Trophoblast cell (in vitro differentiated cells and primary cell): Measurements from ENCODE around the gene VASH1.

Experiments
- DNase-seq, 2 donors: peaks; one replicate each; pipeline ENCODE4 v3.0.0-alpha.2; 2016
- H2AFZ ChIP-seq: 2 replicates; pipeline ENCODE4 v1.6.1; 2013; ENCODE audit warnings: low read length, moderate library complexity, mild to moderate bottlenecking; ENCODE audit not compliant: insufficient read depth, poor library complexity
- H2AK5ac ChIP-seq: 2 replicates; pipeline ENCODE4 v1.6.1; 2013; ENCODE audit warnings: mild to moderate bottlenecking, low read length
- H2BK120ac ChIP-seq: 2 replicates; pipeline ENCODE4 v1.6.1; 2013; ENCODE audit warnings: low read length, mild to moderate bottlenecking, moderate library complexity; ENCODE audit not compliant: insufficient read depth, poor library complexity
- H2BK12ac ChIP-seq: 2 replicates; pipeline ENCODE4 v1.6.1; 2013; ENCODE audit warnings: mild to moderate bottlenecking, low read length, moderate library complexity
- H2BK5ac ChIP-seq: 2 replicates; pipeline ENCODE4 v1.6.1; 2013; ENCODE audit warnings: low read length, low read depth, moderate library complexity, mild to moderate bottlenecking; ENCODE audit not compliant: poor library complexity
- H3K14ac ChIP-seq: 2 replicates; pipeline ENCODE4 v1.6.1; 2013; ENCODE audit warnings: mild to moderate bottlenecking, low read length
- H3K18ac ChIP-seq: 2 replicates; pipeline ENCODE4 v1.6.1; 2013; ENCODE audit warnings: mild to moderate bottlenecking, low read length
- H3K23ac ChIP-seq: 2 replicates; pipeline ENCODE4 v1.6.1; 2013; ENCODE audit warnings: low read length
- H3K27ac ChIP-seq: 2 replicates; pipeline ENCODE4 v1.5.1; 2013; ENCODE audit warnings: low read depth, mild to moderate bottlenecking, inconsistent platforms, low read length, moderate library complexity
- H3K27me3 ChIP-seq: 2 replicates; pipeline ENCODE4 v1.6.1; 2013; ENCODE audit warnings: inconsistent platforms, mild to moderate bottlenecking, low read length, moderate library complexity; ENCODE audit not compliant: insufficient read depth
- H3K36me3 ChIP-seq, 2 experiments: 1 replicate in 1 of 2; 2 replicates in 1 of 2; pipeline ENCODE4 v1.6.1; 2013; ENCODE audit warnings: low read length in 2 of 2, mild to moderate bottlenecking in 2 of 2, moderate library complexity in 1 of 2; ENCODE audit not compliant: insufficient read depth in 2 of 2, control insufficient read depth in 1 of 2
- H3K4ac ChIP-seq: 2 replicates; pipeline ENCODE4 v1.6.1; 2013; ENCODE audit warnings: low read depth, mild to moderate bottlenecking, low read length, moderate library complexity
- H3K4me1 ChIP-seq, 2 experiments: 1 replicate in 1 of 2; 2 replicates in 1 of 2; pipeline ENCODE4 v1.6.1; 2013; ENCODE audit warnings: low read length in 2 of 2, mild to moderate bottlenecking in 2 of 2, moderate library complexity in 1 of 2; ENCODE audit not compliant: insufficient read depth in 2 of 2, control insufficient read depth in 1 of 2
- H3K4me2 ChIP-seq: 2 replicates; pipeline ENCODE4 v1.6.1; 2013; ENCODE audit warnings: inconsistent platforms, mild to moderate bottlenecking, low read length, moderate library complexity
- H3K4me3 ChIP-seq: 2 replicates; pipeline ENCODE4 v1.5.1; 2013; ENCODE audit warnings: mild to moderate bottlenecking, low read depth, low read length, inconsistent platforms
- H3K79me1 ChIP-seq: one replicate; pipeline ENCODE4 v1.6.1; 2013; ENCODE audit warnings: low read length
- H3K79me2 ChIP-seq: 2 replicates; pipeline ENCODE4 v1.6.1; 2013; ENCODE audit warnings: low read length, mild to moderate bottlenecking; ENCODE audit not compliant: control insufficient read depth, insufficient read depth, poor library complexity
- H3K9ac ChIP-seq: 2 replicates; pipeline ENCODE4 v1.6.1; 2013; ENCODE audit warnings: mild to moderate bottlenecking, low read length
- H3K9me3 ChIP-seq: 2 replicates; pipeline ENCODE4 v1.6.1; 2013; ENCODE audit warnings: low read depth, mild to moderate bottlenecking, control low read depth, inconsistent platforms, low read length; ENCODE audit not compliant: insufficient read depth
- H4K12ac ChIP-seq: 2 replicates; pipeline ENCODE4 v1.6.1; 2013; ENCODE audit warnings: low read depth, mild to moderate bottlenecking, low read length, moderate library complexity
- H4K8ac ChIP-seq: 2 replicates; pipeline ENCODE4 v1.6.1; 2013; ENCODE audit warnings: low read depth, mild to moderate bottlenecking, low read length, moderate library complexity
- H4K91ac ChIP-seq: one replicate; pipeline ENCODE4 v1.6.1; 2013; ENCODE audit warnings: low read depth, mild to moderate bottlenecking, low read length, moderate library complexity
- WGBS: extraction: QIAGEN DNeasy Blood & Tissue Kit; methylation state at CpG from one replicate; pipeline ENCODE4 v1.1.7; 2013; ENCODE audit warnings: missing lambda C conversion rate; ENCODE audit not compliant: insufficient read length, insufficient coverage; ENCODE audit errors: extremely low coverage; 5-methylcytosine and 5-hydroxymethylcytosine counted together

Gene VASH1

DNA sequence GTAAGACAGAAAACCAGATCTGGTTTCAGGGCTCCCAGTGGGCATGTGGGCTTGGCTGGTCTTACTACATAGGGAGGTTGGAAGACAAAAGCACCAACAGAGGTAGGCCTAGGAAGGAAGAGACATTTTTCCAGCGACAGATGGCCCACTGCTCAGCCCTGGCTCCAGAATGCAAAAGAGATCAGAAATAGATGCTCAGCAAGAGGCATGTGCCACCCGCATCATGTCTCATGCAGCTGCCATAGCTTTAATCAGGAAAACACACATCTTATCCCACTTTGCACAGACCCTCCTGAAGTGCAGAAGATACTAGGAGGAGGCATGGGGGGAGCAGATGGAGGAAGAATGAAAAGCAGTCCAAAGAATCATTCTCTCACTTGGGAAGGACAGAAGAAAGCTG, 25.3 kb downstream of the VASH1 start:
- Histone ChIP-seq H2BK5ac (no peak overlapping the region), H2BK12ac (no peak overlapping the region), H4K91ac (no peak overlapping the region), H3K4ac (no peak overlapping the region), H3K27me3 (no peaks in the 10 kb centered on the region), H3K18ac (no peak overlapping the region), H3K23ac (no peak overlapping the region), H4K8ac (no peak overlapping the region), H3K9ac (no peak overlapping the region), H4K12ac (no peak overlapping the region), H2BK120ac (no peak overlapping the region), H3K4me2 (no peak overlapping the region), H3K9me3 (no peaks in the 10 kb centered on the region), H3K36me3 (peaks cover 31 to 44% of the 10 kb centered on the region in 2 experiments), H3K79me1 (no peaks in the 10 kb centered on the region), H2AFZ (no peak overlapping the region), H3K27ac (no peak overlapping the region), H2AK5ac (no peak overlapping the region), H3K4me1 (no peaks in the 10 kb centered on the region), H3K14ac (no peak overlapping the region), H3K79me2 (no peaks in the 10 kb centered on the region), H3K4me3 (no peak overlapping the region)
- no peak for DNase-seq
- WGBS, result no CpG with 5 or more reads among the region's 2 CpGs

DNA sequence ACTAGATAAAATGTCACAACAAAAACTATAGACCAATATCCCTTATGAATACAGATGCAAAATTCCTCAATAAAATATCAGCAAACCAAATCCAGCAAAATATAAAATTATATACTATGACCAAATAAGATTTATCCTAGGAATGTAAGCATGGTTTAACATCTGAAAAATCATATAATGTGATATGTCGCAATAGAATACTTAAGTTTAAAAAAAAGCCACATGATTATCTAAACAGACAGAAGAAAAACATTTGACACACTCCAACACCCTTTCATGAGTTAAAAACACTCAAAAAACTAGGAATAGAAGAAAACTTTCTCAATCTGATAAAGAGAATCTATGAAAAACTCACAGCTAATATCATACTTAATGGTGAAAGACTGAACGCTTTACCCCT, 31.2 kb downstream of the VASH1 start:
- no peak overlapping the region for H3K9ac ChIP-seq
- H4K12ac ChIP-seq, result no peak overlapping the region
- H2BK12ac ChIP-seq, result no peak overlapping the region
- H2AK5ac ChIP-seq, result no peak overlapping the region
- H3K9me3 ChIP-seq, result no peaks in the 10 kb centered on the region
- no peak overlapping the region for H2BK120ac ChIP-seq
- H3K4ac ChIP-seq, result no peak overlapping the region
- no peaks in the 10 kb centered on the region for H3K4me1 ChIP-seq
- H2BK5ac ChIP-seq, result no peak overlapping the region
- H3K36me3 ChIP-seq, result peaks cover 19 to 31% of the 10 kb centered on the region in 2 experiments
- no peak overlapping the region for H3K4me3 ChIP-seq
- no peak overlapping the region for H3K14ac ChIP-seq
- no peaks in the 10 kb centered on the region for H3K79me2 ChIP-seq
- H3K27ac ChIP-seq, result no peak overlapping the region
- DNase-seq, result no peak
- no CpG with 5 or more reads among the region's 2 CpGs for WGBS
- no peak overlapping the region for H3K4me2 ChIP-seq
- H2AFZ ChIP-seq, result no peak overlapping the region
- H3K79me1 ChIP-seq, result no peaks in the 10 kb centered on the region
- H3K18ac ChIP-seq, result no peak overlapping the region
- H3K27me3 ChIP-seq, result no peaks in the 10 kb centered on the region
- H3K23ac ChIP-seq, result no peak overlapping the region
- no peak overlapping the region for H4K8ac ChIP-seq
- H4K91ac ChIP-seq, result no peak overlapping the region

DNA sequence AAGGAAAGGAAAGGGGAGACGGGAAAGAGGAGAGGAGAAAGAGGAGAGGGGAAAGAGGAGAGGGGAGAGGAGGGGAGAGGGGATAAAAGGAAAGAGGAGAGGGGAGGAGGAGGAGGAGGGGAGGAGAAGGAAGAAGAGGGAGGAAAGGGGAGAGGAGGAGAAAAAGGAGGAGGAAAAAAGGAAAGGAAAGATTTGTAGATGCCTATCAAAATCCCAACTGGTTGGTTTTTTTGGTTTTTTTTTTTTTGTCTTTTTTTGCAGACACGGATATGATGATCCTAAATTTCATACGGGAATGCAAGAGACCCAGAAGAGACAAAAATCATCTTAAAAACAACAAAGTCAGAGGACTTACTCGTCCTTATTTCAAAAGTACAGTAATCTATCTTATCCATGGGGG, 32.1 kb downstream of the VASH1 start:
- WGBS, result no CpG with 5 or more reads among the region's 4 CpGs
- no peaks in the 10 kb centered on the region for H3K27me3 ChIP-seq
- no peak overlapping the region for H4K91ac ChIP-seq
- no peak for DNase-seq
- no peak overlapping the region for H3K9ac ChIP-seq
- no peaks in the 10 kb centered on the region for H3K79me2 ChIP-seq
- H4K8ac ChIP-seq, result no peak overlapping the region
- H3K27ac ChIP-seq, result no peak overlapping the region
- H2AFZ ChIP-seq, result no peak overlapping the region
- H3K14ac ChIP-seq, result no peak overlapping the region
- H4K12ac ChIP-seq, result no peak overlapping the region
- H3K4ac ChIP-seq, result no peak overlapping the region
- no peak overlapping the region for H2BK120ac ChIP-seq
- H2BK12ac ChIP-seq, result no peak overlapping the region
- no peak overlapping the region for H3K4me2 ChIP-seq
- no peak overlapping the region for H2BK5ac ChIP-seq
- H3K36me3 ChIP-seq, result peaks cover 14 to 26% of the 10 kb centered on the region in 2 experiments
- no peak overlapping the region for H2AK5ac ChIP-seq
- no peak overlapping the region for H3K23ac ChIP-seq
- no peak overlapping the region for H3K4me3 ChIP-seq
- no peak overlapping the region for H3K18ac ChIP-seq
- H3K9me3 ChIP-seq, result no peaks in the 10 kb centered on the region
- H3K79me1 ChIP-seq, result no peaks in the 10 kb centered on the region
- H3K4me1 ChIP-seq, result no peaks in the 10 kb centered on the region

DNA sequence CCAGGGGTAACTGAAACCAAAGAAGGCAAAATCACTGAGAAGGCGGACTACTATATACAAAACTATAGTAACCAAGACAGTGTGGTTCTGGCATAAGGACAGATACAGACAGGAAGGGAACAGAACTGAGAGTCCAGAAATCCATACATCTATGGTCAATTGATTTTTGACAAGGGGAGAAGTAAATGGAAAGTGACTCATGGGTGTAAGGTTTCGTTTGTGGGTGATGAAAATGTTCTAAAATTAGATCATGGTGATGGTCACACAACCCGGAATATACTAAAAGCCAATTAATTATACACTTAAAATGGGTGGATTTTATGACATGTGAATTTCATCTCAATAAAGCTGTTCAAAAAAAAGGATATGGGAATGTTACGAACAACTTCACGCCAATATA, 32.7 kb downstream of the VASH1 start:
- Histone ChIP-seq H3K4ac (no peak overlapping the region), H2AFZ (no peak overlapping the region), H2BK5ac (no peak overlapping the region), H2AK5ac (no peak overlapping the region), H3K4me1 (no peaks in the 10 kb centered on the region), H3K9ac (no peak overlapping the region), H3K4me3 (no peak overlapping the region), H3K79me1 (no peaks in the 10 kb centered on the region), H4K91ac (no peak overlapping the region), H3K23ac (no peak overlapping the region), H3K4me2 (no peak overlapping the region), H3K27ac (no peak overlapping the region), H4K8ac (no peak overlapping the region), H3K36me3 (peaks cover 13 to 20% of the 10 kb centered on the region in 2 experiments), H3K79me2 (no peaks in the 10 kb centered on the region), H4K12ac (no peak overlapping the region), H3K14ac (no peak overlapping the region), H3K9me3 (no peaks in the 10 kb centered on the region), H2BK12ac (no peak overlapping the region), H3K27me3 (no peaks in the 10 kb centered on the region), H3K18ac (no peak overlapping the region), H2BK120ac (no peak overlapping the region)
- DNase-seq, result no peak
- WGBS, result no CpG with 5 or more reads among the region's 5 CpGs
